ENCODE data around the gene KIFAP3.
A peak's percentile ranks its signal among the peaks of the same experiment; 100 is the strongest.

Gene KIFAP3

DNA sequence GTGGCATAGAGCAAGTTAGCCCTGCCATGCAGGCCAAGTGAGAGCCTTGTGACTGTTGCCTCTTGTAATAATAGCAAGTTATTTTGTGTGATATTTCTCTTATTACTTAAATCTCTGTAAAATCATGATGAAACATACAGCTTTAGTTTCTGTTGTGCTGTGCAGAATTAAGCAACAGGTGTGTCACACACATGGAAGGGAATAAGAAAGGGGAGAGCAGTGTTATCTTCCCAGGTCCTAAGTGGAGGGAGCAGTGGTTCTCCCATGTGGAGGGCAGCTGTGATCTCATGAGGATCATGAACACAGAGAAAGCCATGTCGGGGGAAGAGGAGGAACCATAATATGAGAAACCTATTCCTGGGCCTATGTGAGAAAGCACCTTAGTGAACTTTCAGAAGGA, 155.6 kb downstream of the KIFAP3 start:
- no peak for DNase-seq

DNA sequence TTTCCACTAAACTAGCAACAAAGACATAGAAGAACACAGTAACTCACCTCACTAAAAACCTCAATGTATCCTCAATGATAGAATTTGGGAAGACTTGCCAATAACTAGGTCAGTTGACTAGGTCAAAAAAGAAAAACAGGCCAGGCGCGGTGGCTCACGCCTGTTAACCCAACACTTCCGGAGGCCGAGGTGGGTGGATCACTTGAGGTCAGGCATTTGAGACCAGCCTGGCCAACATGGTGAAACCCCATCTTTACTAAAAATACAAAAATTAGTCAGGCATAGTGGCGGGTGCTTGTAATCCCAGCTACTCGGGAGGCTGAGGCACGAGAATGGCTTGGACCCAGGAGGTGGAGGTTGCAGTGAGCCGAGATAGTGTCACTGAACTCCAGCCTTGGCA, 156.3 kb downstream of the KIFAP3 start:
- DNase-seq: peak; percentile 5

DNA sequence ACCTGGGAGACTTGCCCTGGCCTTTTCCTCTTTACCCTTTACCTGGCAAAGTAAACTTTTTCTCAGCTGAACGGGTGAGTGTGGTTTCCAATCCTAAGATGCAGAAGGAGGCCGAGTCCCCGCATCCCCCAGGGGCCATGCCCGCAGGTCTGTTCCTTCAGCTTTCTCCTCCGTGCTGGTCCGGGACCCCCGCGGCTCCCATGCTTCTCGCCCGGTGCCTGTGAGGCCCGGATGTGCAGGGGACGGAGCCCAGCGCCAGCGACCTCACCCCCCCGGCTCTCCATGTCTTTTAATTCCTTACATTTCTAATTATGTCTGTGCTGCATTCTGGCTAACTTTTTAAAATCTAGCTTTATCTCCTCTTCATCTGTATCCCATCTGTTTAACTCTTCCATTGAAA, 159.3 kb downstream of the KIFAP3 start:
- no peak for DNase-seq

DNA sequence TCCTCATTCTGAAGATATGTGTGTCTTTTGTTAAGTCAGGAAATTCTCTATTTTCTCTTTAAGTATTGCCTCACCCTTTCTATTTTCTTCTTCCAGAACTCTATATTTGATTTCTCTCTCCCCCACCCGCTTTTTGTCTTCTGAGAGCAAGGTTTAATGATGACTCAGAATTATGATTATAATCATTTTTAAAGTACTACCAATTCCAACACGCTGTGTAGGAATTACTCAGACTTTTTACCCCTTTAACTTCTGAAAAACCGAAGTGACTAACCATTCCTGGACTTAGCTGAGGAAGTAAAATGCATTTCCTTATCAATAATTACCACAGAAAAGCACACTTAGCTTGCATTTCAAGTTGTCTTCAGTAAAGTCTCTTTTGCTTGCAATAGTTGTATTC, 160.0 kb downstream of the KIFAP3 start:
- peak; percentile 61 for DNase-seq

DNA sequence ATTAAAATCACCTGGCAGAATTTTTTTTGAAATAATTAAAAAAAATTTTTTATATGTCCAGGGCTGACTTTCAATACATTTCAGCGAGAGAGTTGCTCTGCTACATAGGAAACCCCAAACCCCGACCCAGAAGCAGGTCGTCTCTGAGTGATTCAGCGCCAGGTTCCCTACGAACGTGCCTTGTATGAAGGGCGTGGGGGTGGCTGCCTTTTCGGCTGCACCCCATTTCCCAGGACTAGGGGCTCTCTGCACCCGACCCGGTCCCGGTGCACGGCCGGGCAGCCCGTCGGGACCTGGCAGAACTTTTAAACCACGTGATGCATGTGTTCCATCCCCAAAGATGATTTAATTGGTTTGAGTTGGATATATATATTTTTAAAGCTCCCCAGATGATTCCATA, 165.0 kb downstream of the KIFAP3 start:
- DNase-seq: no peak

DNA sequence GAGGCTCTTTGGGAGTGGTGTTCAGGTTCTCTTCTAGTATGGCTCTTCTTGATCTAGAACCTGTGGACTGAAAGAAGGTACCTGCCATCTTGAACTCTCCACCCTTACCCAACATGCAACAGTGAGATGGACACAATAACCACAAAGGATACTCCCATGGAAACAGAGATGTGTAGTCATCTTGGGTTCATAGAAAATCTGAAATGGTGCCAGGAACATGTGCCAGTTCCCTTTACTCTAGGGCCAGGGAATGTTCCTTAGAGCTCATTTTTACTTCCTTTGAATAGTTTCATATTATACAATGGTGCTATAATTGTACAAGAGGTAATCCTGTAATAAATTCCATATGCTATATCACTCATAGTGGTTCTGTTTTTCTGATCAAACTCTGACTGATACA, 167.6 kb downstream of the KIFAP3 start:
- DNase-seq: no peak

DNA sequence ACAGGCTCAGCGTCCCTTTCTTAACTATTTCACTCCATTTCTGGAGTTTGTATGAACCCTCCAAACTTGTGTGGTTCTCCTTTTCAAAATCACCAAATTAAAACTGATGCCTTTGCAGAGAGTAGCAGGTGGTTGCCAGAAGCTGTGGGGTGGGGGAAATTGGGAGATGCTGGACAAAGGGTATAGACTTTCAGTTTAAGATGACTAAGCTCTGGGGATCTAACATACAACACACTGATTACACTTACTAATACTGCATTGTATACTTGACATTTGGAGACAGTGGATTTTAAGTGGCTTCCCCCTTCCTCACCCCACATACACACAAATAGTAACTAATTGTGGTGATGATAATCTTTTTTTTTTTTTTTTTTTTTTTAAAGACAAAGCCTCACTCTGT, 169.7 kb downstream of the KIFAP3 start:
- DNase-seq: no peak

DNA sequence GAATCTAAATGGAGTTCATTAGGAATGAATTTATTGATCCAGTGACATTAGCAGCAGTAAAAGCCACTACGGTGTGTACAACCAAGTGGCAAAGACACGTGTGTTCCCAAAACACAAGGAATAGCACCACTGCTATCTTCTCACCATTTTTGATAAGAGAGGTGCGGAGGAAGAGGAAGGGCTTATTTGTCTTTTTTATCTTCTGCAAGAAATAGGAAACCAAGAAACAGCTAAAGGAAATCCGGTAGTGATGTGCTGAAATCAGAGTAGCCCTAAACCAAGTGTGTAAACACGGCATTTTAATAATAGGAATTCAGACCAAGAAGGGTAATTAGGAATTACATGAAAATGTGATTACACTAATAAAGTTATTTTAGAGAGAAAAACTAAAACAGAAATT, 171.7 kb downstream of the KIFAP3 start:
- no peak for DNase-seq

DNA sequence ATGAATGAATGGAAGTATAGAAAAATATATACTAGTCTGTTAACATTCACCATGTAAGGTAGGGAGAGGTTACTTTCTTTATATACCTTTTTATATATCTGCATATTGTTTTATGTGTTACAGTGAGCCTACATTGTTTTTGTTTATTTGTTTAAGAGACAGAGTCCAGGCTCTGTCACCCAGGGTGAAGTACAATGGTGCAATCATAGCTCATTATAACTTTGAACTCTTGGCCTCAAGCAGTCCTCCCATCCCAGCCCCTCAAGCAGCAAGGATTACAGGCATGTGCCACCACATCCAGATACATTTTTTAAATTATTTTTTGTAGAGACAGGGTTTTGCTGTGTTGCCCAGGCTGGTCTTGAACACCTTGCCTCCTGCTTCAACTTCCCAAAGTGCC, 173.4 kb downstream of the KIFAP3 start:
- no peak for DNase-seq

DNA sequence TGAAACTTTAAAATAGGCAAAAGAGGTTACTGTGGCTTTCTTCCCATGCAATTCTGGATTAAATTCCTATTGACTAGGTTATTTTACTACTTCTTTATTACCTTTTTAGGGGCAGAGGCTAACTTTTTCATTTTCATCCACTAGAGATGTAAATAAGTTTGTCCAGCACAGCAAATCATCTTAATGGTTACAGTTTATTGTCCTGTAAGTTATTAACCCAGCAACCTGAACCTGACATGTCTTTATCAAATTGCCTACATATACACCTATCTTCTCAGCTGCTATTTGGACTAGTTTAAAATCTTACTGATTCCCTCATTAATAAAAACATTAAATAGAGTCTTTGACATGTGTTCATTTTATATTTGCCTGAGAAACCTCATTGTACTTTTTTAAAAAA, 173.9 kb downstream of the KIFAP3 start:
- DNase-seq: no peak

DNA sequence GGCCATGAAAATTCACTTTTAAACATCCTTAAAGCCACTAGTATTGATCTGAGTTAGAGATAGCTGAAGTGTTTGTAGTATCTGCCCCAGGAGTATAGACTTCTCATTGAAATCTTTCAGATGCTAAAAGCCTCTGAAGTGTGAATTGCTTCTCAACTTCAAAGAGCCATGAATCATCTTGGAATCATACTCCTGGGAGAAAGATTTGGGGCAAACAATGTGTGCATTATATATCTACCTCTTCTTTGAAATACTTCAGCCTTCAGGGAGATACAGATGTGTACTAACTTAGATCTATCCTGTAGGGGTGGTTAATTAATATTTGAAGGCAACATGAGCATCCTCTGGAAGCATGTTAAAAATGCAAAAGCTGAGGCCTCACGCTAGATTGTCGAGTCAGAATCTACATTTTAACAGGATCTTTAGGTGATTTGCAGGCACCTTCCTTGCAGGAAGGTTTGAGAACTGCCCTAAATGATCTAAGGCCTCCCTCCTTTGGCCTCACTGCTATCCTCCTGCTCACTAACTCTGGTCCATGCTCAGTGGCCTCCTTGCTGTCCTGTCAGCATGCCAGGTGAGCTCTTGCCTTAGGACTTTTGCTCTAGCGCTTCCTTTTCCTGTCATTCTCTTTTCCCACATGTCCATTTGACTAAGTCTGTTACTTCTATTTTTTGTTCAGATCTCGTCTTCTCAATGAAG, 174.8 kb downstream of the KIFAP3 start:
- DNase-seq: no peak

DNA sequence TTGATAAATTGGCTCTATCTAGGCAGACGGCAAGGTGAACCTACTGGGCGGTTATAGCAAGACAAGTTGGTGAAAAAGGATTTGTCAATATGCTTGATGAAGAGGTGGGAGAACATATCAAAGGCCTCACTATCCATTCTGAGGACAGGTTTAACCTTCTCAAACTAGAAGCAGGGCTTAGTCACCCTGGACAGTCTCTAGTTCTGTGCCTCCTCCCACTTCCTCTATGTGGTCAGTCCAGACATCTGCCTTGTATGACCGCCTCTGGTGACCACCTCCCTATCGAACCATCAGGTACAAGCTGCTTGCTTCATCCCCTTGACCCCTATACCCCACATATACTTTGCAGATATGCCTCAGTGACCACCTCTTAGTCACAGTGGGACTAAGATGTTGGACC, 178.5 kb downstream of the KIFAP3 start:
- DNase-seq: no peak

DNA sequence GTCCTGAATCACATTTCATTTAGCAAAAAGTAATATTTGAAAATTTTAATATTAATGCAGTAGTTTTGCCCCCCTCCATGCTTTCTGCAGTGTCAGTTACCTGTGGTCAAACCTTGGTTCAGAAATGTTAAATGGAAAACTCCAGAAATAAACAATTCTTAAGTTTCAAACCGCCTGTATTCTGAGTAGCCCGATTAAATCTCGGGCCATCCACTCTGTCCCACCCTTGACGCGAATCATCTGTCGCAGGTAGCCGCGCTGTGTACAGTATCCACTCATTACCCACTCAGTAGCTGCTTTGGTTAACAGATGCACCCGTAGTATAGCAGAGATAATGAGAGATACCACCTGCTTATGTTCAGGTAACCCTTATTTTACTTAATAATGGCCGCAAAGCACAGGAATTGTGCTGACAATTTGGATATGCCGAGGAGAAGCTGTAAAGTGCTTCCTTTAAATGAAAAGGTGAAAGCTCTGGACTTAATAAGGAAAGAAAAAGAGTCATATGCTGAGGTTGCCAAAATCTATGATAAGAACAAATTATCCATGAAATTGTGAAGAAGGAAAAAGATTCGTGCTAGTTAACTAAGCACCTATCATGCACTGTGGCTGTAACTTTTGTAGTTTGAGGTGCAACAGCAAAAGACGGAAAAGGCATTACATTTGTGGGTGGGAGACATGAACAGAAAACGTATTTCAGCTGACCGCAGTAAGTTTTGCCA, 179.9 kb downstream of the KIFAP3 start:
- DNase-seq: no peak

DNA sequence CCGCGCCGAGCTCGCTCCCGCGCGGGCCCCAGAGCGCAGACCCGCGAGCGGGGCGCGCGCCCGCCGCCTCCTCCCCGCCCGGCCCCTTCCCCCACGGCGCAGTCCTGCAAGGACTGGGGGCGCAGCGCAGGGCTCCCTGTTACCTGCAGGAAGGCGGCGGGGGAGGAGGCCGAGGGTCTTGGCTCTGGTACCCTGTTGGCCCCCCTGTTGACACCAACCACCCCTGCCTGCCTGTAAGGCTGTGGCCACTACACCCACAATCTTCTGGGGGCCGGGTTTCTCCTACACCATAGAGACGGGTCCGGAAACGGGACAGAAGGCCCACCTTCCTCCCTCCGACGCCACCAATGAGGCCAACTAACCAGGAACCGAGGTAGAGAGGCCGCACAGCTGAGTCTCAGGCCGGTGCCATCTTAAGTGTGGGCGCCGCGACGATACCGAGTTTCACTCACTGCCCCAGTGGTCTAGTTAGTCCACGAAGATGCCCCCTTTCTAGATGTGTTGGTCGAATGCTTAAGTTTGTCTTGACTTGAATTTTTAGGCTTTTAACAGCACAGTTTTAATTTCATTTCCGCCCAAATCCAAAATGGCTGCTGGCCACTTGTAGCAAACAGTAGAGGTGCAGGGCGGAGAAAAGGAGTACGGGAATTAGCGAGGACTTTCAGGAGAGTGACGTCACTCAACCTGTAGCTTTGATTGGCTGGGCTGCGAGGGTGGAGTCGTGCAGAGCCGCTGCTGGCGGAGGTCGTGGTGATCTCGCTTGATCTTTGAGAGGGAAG, 180.7 kb downstream of the KIFAP3 start, which contains the start of gene SCYL3:
Gene SCYL3 (minus strand): TSS at position 252 of the 779 bp plus-strand sequence. CDS start 5,056 bp downstream, outside the sequence.
- peak; percentile 95 for DNase-seq

DNA sequence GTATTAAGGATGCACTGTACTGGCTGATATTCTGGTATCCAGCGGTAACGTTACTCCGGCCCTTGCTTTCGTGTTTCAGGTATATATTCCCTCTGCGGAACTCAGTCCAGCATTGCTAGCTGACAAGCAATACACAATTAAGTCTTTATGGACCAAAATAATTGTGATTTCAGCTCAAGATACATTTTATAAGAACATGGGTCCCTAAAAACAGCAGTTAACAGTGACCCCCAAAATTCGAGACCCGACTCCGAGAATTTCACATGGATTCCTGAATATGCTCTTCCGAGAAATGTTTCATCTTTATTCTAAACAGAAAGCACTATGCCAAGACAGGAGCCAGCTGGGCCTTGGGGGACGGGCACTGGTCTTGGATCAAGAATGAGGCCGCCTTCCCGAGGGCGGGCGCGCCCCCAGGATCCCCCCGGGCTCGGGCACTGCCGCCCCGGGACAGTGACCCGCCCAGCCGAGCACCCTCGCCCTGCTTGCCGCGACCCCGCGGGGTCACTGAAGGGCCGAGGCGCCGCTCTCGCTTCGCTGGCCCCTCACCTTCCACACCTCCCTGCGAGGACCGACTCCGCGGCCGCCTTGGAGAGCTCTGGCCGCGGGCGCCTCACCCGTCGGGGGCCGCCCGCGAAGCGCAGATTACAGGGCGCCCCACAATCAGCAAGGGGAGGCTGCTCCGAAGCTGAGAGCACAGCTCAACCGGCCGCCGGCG, 181.4 kb downstream of the KIFAP3 start:
- peak; percentile 23 for DNase-seq

DNA sequence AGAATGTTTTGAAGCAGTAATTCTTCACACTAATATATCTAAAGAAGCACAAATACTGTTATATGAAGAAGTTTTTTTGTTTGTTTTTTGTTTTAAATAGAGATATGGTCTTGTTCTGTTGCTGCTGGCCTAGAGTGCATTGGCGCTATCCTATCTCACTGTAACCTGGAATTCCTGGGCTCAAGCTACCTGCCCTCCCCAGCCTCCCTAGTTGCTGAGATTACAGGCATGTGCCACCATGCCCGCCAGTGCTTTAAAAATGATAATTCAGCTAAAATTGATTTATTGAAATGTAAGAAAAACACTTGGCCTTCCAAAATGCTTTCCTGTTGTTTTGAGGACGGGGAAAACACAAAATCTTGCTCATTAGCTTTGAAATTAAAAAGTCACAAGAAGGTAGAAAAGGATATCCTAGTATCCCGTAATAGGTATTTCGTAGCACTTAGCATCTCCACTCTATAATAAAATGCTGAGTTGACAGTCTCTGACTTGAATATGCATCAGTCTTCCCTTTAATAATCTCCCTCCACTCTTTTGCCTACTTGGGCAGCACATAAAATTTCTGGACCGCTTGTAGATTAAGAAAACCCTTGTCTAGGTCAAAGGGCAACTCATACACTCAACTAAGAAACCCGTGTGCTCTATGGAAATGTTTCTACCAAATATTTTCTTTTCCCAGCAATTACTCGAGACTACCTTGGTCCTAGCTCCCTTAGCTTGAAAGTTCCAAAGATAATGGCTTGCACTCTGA, 182.1 kb downstream of the KIFAP3 start:
- DNase-seq: no peak

DNA sequence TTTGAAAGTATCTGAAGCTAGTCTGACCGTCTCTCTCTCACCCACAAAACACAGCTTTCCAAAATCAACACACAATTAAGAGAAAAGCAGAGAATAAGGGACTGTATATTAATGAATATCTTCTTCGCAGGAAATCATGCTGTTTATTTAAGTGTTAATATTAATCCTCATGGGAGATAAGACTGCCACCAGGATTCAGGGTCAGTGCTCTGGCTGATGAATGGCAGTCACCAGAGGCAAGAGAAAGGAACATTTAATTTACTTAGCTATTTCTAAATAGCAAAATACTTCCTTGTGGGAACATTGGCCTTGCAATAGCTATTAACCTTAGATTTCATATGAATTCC, 183.0 kb downstream of the KIFAP3 start:
- no peak for DNase-seq

DNA sequence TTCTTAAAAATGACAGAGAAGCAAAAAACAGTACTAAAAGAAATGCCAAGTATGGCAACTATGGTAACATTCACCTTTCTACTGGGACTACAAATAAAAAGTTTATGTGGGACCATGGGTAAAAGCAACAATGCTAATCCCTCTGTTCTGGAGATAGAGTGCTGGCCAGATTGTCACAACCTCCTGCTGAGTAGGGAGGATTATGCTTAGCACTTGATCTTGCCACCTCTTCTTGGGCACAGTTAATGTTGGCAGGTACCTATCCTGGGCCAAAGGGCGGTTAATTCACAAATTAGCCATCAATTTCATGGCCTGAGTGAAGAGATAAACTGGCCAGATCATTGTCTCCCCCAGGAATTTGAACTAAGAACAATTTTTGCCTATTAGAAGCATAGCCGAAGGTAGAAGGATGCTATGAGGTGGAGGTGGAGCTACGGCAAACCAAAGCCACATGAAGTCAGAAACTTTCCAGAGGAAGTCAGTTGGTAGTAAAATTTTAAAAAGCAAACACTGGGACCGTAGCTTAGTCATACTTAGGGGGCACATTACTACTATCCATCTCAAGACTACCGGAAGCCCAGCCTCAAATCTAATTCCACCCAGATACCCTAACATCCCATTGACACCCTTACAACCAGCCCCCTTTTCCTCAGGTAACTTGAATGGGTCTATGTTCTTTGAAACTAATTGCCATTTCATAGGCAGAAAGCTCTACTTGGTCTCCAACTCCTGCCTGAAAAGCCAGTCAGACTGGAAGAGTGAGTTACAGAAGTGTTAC, 183.5 kb downstream of the KIFAP3 start:
- DNase-seq: peak; percentile 72

DNA sequence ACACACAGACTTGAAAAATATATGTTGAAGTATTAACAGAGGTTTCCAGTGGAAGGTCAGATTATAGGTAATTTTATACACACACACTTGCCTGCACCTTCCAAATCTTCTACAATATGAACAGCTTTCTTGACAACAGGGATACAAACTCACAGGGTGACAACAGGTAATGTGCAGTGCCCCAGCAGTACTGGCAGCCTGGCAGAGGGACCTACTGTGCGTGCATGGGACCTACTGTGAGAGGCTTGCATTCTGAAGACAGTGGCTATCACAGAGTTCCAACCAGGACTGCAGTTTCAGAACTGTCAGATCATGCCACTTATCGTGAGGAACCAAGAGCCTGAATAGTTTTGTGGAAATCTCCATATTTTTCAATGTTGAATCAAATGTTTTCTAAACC, 184.6 kb downstream of the KIFAP3 start:
- DNase-seq: no peak

DNA sequence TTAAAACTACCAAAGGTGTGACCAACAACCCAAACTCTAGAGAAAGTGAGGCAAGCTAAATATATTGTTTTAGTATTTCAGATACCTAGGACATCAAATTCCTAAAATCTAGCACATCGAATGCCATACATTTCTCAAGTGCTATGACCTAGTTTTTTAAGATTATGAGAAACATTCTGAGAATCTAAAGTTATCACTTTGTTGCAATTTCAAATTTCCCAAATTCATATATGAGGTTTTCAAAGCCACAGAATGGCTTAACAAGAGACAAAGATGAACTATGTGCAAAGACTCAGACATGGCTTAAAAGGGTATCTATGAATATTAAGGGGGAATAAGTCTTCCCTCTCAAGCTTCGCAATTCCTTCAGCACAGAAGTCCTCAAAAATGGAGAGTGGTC, 187.6 kb downstream of the KIFAP3 start:
- DNase-seq: no peak

DNA sequence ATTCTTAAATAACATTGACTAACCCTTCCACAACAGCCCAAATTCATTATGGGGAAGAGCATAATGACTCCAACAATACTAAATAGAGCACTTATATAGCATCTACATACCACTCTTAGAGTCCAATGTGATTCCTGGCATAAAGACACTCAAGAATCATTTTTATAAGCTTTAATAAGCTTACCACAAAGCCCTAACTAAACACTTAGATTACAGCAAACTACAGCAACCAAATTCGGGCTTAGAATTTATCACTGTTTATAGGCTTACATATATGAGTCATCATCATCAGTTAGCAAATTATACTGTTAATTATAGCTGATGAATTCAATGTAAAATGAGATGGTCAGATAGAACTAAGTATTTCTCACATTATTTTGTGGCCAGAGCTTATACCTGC, 188.1 kb downstream of the KIFAP3 start:
- no peak for DNase-seq

DNA sequence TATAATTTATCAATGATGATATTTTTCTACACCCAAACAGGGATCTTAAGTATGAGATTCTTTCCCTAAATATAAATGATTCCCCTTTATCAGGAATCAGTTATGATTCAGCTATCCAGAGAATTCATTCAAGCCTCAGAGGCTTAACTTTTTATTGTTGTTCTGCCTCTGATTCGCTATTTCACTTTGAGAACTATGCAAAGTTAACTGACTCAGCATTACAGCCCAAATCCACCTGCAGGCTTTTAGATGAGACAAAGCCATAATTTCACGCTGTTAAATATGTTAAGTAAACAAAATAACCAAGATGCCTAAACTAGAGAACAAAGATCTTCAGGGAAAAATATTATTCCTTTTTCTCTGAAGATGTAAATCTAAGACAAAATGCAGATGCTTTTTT, 189.3 kb downstream of the KIFAP3 start:
- DNase-seq: no peak
